ENCODE measurements around the gene NFE2. TPM values are rescaled to one million over a fixed set of nuclear protein-coding genes. Genes with fewer than 3 reads are reported as not detected.

The NFE2 gene
- total and polyA plus RNA-seq, 4 donors = 0.44 to 155 (median 1.2) TPM

GRCh38 chr12:54258201-54258681 lies 42.6 kb downstream of the NFE2 start:
- no peak for DNase-seq (ENCODE audit: low spot score)
- H3K4me3 ChIP-seq (ENCODE audit: low read depth in 1 of 3, low read length in 3 of 3) = no peak overlapping the region
- H3K27me3 ChIP-seq (ENCODE audit: control insufficient read depth in 4 of 4, insufficient read depth in 4 of 4, low read length in 3 of 4) = no peaks in the 10 kb centered on the region
- TF ChIP-seq FOXA1 (IDR thresholded peaks at IDR 0.05) (no peak), NR2F2 (IDR thresholded peaks at IDR 0.05) (no peak), SP1 (IDR thresholded peaks at IDR 0.05) (no peak), JUND (IDR thresholded peaks at IDR 0.05) (no peak), GABPA (IDR thresholded peaks at IDR 0.05 in 1 of 2, conservative IDR thresholded peaks at IDR 0.05 in 1 of 2) (no peak), HNF4A (conservative IDR thresholded peaks at IDR 0.05) (no peak), RAD21 (IDR thresholded peaks at IDR 0.05) (no peak), HNF4G (IDR thresholded peaks at IDR 0.05) (no peak), MAX (IDR thresholded peaks at IDR 0.05) (no peak), YY1 (IDR thresholded peaks at IDR 0.05) (no peak), RXRA (IDR thresholded peaks at IDR 0.05) (no peak), EGR1 (IDR thresholded peaks at IDR 0.05; ENCODE audit: low read depth in 2 of 2) (no peak)
- TF ChIP-seq, protein P1, sequence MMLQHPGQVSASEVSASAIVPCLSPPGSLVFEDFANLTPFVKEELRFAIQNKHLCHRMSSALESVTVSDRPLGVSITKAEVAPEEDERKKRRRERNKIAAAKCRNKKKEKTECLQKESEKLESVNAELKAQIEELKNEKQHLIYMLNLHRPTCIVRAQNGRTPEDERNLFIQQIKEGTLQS (IDR thresholded peaks at IDR 0.05) = no peak
- TF ChIP-seq, protein P2, sequence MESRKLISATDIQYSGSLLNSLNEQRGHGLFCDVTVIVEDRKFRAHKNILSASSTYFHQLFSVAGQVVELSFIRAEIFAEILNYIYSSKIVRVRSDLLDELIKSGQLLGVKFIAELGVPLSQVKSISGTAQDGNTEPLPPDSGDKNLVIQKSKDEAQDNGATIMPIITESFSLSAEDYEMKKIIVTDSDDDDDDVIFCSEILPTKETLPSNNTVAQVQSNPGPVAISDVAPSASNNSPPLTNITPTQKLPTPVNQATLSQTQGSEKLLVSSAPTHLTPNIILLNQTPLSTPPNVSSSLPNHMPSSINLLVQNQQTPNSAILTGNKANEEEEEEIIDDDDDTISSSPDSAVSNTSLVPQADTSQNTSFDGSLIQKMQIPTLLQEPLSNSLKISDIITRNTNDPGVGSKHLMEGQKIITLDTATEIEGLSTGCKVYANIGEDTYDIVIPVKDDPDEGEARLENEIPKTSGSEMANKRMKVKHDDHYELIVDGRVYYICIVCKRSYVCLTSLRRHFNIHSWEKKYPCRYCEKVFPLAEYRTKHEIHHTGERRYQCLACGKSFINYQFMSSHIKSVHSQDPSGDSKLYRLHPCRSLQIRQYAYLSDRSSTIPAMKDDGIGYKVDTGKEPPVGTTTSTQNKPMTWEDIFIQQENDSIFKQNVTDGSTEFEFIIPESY (IDR thresholded peaks at IDR 0.05) = no peak
- TF ChIP-seq, protein P3, sequence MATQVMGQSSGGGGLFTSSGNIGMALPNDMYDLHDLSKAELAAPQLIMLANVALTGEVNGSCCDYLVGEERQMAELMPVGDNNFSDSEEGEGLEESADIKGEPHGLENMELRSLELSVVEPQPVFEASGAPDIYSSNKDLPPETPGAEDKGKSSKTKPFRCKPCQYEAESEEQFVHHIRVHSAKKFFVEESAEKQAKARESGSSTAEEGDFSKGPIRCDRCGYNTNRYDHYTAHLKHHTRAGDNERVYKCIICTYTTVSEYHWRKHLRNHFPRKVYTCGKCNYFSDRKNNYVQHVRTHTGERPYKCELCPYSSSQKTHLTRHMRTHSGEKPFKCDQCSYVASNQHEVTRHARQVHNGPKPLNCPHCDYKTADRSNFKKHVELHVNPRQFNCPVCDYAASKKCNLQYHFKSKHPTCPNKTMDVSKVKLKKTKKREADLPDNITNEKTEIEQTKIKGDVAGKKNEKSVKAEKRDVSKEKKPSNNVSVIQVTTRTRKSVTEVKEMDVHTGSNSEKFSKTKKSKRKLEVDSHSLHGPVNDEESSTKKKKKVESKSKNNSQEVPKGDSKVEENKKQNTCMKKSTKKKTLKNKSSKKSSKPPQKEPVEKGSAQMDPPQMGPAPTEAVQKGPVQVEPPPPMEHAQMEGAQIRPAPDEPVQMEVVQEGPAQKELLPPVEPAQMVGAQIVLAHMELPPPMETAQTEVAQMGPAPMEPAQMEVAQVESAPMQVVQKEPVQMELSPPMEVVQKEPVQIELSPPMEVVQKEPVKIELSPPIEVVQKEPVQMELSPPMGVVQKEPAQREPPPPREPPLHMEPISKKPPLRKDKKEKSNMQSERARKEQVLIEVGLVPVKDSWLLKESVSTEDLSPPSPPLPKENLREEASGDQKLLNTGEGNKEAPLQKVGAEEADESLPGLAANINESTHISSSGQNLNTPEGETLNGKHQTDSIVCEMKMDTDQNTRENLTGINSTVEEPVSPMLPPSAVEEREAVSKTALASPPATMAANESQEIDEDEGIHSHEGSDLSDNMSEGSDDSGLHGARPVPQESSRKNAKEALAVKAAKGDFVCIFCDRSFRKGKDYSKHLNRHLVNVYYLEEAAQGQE (IDR thresholded peaks at IDR 0.05) = no peak
- peaks cover 0 to 17% (median 8%) of the 10 kb centered on the region in 4 donors for H3K36me3 ChIP-seq (ENCODE audit: control insufficient read depth in 4 of 4, insufficient read depth in 3 of 4, low read depth in 1 of 4, low read length in 3 of 4)
- H3K9ac ChIP-seq (ENCODE audit: low read depth in 1 of 2, low read length in 2 of 2) = no peak overlapping the region
- no peak overlapping the region for H3K27ac ChIP-seq (ENCODE audit: low read depth in 1 of 2, low read length in 2 of 2)
- H3K4me1 ChIP-seq (ENCODE audit: control insufficient read depth in 4 of 4, insufficient read depth in 4 of 4, low read length in 3 of 4) = peaks cover 12 to 25% (median 21%) of the 10 kb centered on the region in 4 donors
- no peaks in the 10 kb centered on the region for H3K9me3 ChIP-seq (ENCODE audit: control insufficient read depth in 4 of 4, low read length in 3 of 4)

- H3K36me3 ChIP-seq (ENCODE audit: control insufficient read depth in 4 of 4, insufficient read depth in 3 of 4, low read depth in 1 of 4, low read length in 3 of 4) = peaks cover 0 to 17% (median 8%) of the 10 kb centered on the region in 4 donors
- H3K4me1 ChIP-seq (ENCODE audit: control insufficient read depth in 4 of 4, insufficient read depth in 4 of 4, low read length in 3 of 4) = peaks cover 10 to 19% (median 15%) of the 10 kb centered on the region in 4 donors
- no peaks in the 10 kb centered on the region for H3K9me3 ChIP-seq (ENCODE audit: control insufficient read depth in 4 of 4, low read length in 3 of 4)
- no peak overlapping the region for H3K4me3 ChIP-seq (ENCODE audit: low read depth in 1 of 3, low read length in 3 of 3)
- DNase-seq (ENCODE audit: low spot score) = no peak
- no peak overlapping the region for H3K9ac ChIP-seq (ENCODE audit: low read depth in 1 of 2, low read length in 2 of 2)
- H3K27me3 ChIP-seq (ENCODE audit: control insufficient read depth in 4 of 4, insufficient read depth in 4 of 4, low read length in 3 of 4) = no peaks in the 10 kb centered on the region
- no peak overlapping the region for H3K27ac ChIP-seq (ENCODE audit: low read depth in 1 of 2, low read length in 2 of 2)
- 95% methylated on average over 8 of the region's 8 CpGs for WGBS
- TF ChIP-seq SP1 (IDR thresholded peaks at IDR 0.05) (no peak), RXRA (IDR thresholded peaks at IDR 0.05) (no peak), JUND (IDR thresholded peaks at IDR 0.05) (no peak), FOXA1 (IDR thresholded peaks at IDR 0.05) (no peak), GABPA (IDR thresholded peaks at IDR 0.05 in 1 of 2, conservative IDR thresholded peaks at IDR 0.05 in 1 of 2) (no peak)
Observed at GRCh38 chr12:54257332-54257731, 43.5 kb downstream of the NFE2 start.
